ENCODE measurements around the gene TRAM2. TPM values are rescaled to one million over a fixed set of nuclear protein-coding genes. Genes with fewer than 3 reads are reported as not detected.

Gene TRAM2
- total and polyA plus RNA-seq, 12 donors, result 2.2 to 17.9 (median 10.3) TPM

DNA sequence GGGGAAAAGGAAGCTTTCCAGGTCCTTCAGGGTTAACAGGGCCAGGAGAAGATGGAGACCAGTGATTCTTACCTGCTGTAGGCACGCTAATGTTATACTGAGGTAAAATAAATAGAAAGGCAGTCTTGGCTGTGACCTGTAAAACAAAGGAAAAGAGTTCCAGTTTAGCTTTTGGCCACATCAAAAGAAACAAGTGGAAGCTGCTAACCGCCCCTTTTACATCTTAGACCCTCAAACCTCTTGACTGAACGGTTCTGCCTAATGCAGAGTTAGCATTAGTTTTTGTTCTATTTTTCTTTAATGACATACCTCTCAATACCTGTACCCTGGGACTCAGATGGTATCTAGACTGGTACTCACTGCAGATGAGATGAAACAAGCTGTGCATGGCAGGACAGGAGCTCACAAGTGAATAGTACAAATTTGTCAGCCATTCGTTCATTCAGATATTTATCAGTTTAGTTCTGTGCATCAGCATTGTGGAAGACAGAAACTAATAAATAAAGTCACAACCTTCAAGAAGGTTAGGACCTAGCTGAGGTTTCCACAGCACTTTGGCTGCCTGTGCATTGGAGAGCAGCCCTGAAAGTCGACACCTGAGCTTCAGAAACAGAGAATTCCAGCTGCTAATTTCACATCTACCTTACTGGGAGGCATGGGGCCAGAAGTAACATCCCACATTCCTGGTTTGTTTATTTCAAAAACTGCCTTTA lies 41.0 kb downstream of the TRAM2 start:
- Histone ChIP-seq H3K9me3 (replicated peaks in 1 of 3) (no peaks in the 10 kb centered on the region), H3K27ac (no peak overlapping the region), H3K4me1 (replicated peaks in 1 of 2) (peaks cover 1 to 3% of the 10 kb centered on the region in 2 donors), H3K27me3 (no peaks in the 10 kb centered on the region), H3K4me3 (no peak overlapping the region), H3K36me3 (replicated peaks in 1 of 2) (peaks cover 0 to 10% of the 10 kb centered on the region in 2 donors)
- WGBS, 4 donors, result 84 to 87% (median 86%) methylated on average over 5 of the region's 5 CpGs
- no peak for TF ChIP-seq POLR2A (IDR thresholded peaks at IDR 0.05)
- TF ChIP-seq, protein P1, sequence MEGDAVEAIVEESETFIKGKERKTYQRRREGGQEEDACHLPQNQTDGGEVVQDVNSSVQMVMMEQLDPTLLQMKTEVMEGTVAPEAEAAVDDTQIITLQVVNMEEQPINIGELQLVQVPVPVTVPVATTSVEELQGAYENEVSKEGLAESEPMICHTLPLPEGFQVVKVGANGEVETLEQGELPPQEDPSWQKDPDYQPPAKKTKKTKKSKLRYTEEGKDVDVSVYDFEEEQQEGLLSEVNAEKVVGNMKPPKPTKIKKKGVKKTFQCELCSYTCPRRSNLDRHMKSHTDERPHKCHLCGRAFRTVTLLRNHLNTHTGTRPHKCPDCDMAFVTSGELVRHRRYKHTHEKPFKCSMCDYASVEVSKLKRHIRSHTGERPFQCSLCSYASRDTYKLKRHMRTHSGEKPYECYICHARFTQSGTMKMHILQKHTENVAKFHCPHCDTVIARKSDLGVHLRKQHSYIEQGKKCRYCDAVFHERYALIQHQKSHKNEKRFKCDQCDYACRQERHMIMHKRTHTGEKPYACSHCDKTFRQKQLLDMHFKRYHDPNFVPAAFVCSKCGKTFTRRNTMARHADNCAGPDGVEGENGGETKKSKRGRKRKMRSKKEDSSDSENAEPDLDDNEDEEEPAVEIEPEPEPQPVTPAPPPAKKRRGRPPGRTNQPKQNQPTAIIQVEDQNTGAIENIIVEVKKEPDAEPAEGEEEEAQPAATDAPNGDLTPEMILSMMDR (IDR thresholded peaks at IDR 0.05), result no peak
- intact Hi-C loops (cut with DNase I), result no loop called here
- DNase-seq, result no peak

DNA sequence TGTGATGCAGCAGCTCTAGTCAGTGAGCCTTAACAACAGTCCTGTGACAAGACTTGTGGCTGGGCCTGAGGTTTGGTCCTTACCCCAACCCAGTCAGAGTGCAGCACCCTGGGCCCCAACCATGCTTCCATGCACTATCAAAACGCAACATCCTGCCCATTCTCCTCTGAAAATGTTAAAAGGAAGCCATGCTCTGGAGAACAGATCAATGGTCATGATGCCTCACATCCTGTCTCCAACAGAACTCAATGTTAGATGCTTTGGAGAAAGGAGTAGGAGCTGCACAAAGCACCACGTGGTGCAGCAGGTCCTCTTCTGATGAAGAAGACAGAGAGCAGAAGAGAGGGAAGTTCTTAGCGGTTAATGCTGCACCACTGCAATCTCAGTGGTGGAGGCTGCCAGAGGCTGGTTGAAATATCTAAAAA lies 41.9 kb downstream of the TRAM2 start:
- Histone ChIP-seq H3K9me3 (replicated peaks in 1 of 3) (no peaks in the 10 kb centered on the region), H3K36me3 (replicated peaks in 1 of 2) (peaks cover 0 to 10% of the 10 kb centered on the region in 2 donors), H3K27me3 (no peaks in the 10 kb centered on the region), H3K27ac (no peak overlapping the region), H3K4me1 (replicated peaks in 1 of 2) (no peaks in the 10 kb centered on the region), H3K4me3 (no peak overlapping the region)
- TF ChIP-seq, protein P1 (IDR thresholded peaks at IDR 0.05), result no peak
- no peak for TF ChIP-seq POLR2A (IDR thresholded peaks at IDR 0.05)
- whole genome bisulfite sequencing, 4 donors, result 83 to 88% (median 84%) methylated on average over 3 of the region's 3 CpGs
- DNase-seq, result no peak
- intact Hi-C loops (cut with DNase I), result no loop called here

DNA sequence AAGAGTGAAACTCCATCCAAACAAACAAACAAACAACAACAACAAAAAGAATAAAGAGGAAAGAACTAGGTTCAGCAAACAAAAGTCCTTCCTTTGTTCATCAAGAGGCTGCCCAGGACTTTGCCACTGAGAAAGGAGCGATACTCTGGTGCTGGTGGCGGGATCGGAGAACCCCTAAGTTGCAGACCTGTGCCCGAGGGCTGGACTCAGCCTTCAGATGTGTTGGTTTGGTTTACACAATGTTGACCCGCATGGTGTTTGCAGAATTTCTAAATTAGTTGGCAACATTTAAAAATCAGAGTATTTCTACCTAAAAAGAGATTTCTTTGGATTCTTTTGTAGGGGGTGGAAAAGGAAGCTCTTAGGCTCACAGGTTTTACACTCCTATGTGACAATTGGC lies 42.5 kb downstream of the TRAM2 start:
- DNase-seq, result no peak
- H3K4me3 ChIP-seq, result no peak overlapping the region
- no peak for TF ChIP-seq POLR2A (IDR thresholded peaks at IDR 0.05)
- TF ChIP-seq, protein P1 (IDR thresholded peaks at IDR 0.05), result no peak
- H3K9me3 ChIP-seq (replicated peaks in 1 of 3), result no peaks in the 10 kb centered on the region
- H3K4me1 ChIP-seq (replicated peaks in 1 of 2), result no peaks in the 10 kb centered on the region
- peaks cover 0 to 10% of the 10 kb centered on the region in 2 donors for H3K36me3 ChIP-seq (replicated peaks in 1 of 2)
- 96 to 98% (median 98%) methylated on average over 5 of the region's 5 CpGs for WGBS, 4 donors
- intact Hi-C loops (cut with DNase I), result no loop called here
- no peak overlapping the region for H3K27ac ChIP-seq
- H3K27me3 ChIP-seq, result no peaks in the 10 kb centered on the region

DNA sequence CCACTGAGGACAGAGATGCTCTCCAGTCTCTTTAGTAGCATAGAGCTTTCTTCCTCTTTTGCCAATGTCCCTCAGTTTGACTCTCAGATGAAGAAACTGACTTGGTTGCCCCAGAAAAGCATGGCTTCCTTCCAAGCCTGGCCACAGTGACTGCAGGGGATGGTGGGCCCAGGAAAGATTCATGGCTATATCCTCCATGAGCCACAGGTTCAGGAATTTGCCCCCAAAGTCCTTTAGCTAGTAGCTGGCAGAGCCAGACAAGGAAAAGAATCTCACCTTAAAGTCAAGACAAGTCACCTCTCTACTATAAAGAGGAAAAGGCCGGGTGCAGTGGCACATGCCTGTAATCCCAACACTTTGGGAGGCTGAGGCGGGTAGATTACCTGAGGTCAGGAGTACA lies 43.4 kb downstream of the TRAM2 start:
- no peak overlapping the region for H3K4me3 ChIP-seq
- H3K4me1 ChIP-seq (replicated peaks in 1 of 2), result no peaks in the 10 kb centered on the region
- no peak for DNase-seq
- intact Hi-C loops (cut with DNase I), result no loop called here
- no peaks in the 10 kb centered on the region for H3K27me3 ChIP-seq
- TF ChIP-seq, protein P1 (IDR thresholded peaks at IDR 0.05), result no peak
- peaks cover 0 to 10% of the 10 kb centered on the region in 2 donors for H3K36me3 ChIP-seq (replicated peaks in 1 of 2)
- H3K27ac ChIP-seq, result no peak overlapping the region
- no peaks in the 10 kb centered on the region for H3K9me3 ChIP-seq (replicated peaks in 1 of 3)
- WGBS, 4 donors, result 93 to 100% (median 96%) methylated on average over 2 of the region's 2 CpGs

Data from adrenal gland (tissue), 12 donors.